ENCODE measurements around the gene EIF2B2. TPM values are rescaled to one million over a fixed set of nuclear protein-coding genes. Genes with fewer than 3 reads are reported as not detected.

EIF2B2 gene
- total RNA-seq, 1 experiment from 2014 or later = 96.8 TPM

- no peaks in the 10 kb centered on the region for H3K36me3 ChIP-seq (ENCODE audit: low read depth, low read length)
- POLR2A ChIA-PET (ENCODE audit: unreplicated experiment) = no interaction called here
- H3K4me1 ChIP-seq (ENCODE audit: insufficient read depth, low read length) = peaks cover 21% of the 10 kb centered on the region
Measured at GRCh38 chr14:74960736-74961135, 42.0 kb upstream of the EIF2B2 start.

GRCh38 chr14:74961238-74961911, 41.3 kb upstream of the EIF2B2 start:
- no peaks in the 10 kb centered on the region; the same call in 1 of the 2 replicates for H3K9me2 ChIP-seq (replicated peaks; ENCODE audit: low read length)
- TF ChIP-seq, protein P1, sequence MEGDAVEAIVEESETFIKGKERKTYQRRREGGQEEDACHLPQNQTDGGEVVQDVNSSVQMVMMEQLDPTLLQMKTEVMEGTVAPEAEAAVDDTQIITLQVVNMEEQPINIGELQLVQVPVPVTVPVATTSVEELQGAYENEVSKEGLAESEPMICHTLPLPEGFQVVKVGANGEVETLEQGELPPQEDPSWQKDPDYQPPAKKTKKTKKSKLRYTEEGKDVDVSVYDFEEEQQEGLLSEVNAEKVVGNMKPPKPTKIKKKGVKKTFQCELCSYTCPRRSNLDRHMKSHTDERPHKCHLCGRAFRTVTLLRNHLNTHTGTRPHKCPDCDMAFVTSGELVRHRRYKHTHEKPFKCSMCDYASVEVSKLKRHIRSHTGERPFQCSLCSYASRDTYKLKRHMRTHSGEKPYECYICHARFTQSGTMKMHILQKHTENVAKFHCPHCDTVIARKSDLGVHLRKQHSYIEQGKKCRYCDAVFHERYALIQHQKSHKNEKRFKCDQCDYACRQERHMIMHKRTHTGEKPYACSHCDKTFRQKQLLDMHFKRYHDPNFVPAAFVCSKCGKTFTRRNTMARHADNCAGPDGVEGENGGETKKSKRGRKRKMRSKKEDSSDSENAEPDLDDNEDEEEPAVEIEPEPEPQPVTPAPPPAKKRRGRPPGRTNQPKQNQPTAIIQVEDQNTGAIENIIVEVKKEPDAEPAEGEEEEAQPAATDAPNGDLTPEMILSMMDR (conservative IDR thresholded peaks at IDR 0.05; ENCODE audit: low read depth, low read length) = no peak
- no peak for TF ChIP-seq EZH2 (IDR thresholded peaks at IDR 0.05; ENCODE audit: low read length, unreplicated experiment)
- TF ChIP-seq EZH2phosphoT487 (IDR thresholded peaks at IDR 0.05; ENCODE audit: borderline replicate concordance, low read length) = no peak
- no peaks in the 10 kb centered on the region for H4K20me1 ChIP-seq (ENCODE audit: low read length)
- ChIA-PET POLR2A (ENCODE audit: unreplicated experiment) (no interaction called here), CTCF (no interaction called here)
- H3K4me3 ChIP-seq (ENCODE audit: low read length) = no peak overlapping the region
- no peak overlapping the region for H2AFZ ChIP-seq (ENCODE audit: low read length)
- DNase-seq = no peak
- H3K9me3 ChIP-seq (ENCODE audit: low read length) = no peaks in the 10 kb centered on the region
- no peaks in the 10 kb centered on the region for H3K27me3 ChIP-seq (ENCODE audit: low read length)
- intact Hi-C loops (cut with micrococcal nuclease) = no loop called here
- H3K27ac ChIP-seq (ENCODE audit: low read length) = no peak overlapping the region
- no TSS peak for BruUV-seq (replicated peaks)
- no peak overlapping the region for H3K9ac ChIP-seq (ENCODE audit: low read length)
- no peak overlapping the region for H3K4me2 ChIP-seq (ENCODE audit: low read length)
- ATAC-seq = no peak
- peaks cover 25% of the 10 kb centered on the region for H3K4me1 ChIP-seq (ENCODE audit: insufficient read depth, low read length)
- H3K79me2 ChIP-seq (ENCODE audit: low read length) = no peaks in the 10 kb centered on the region
- H3F3A ChIP-seq (ENCODE audit: low read length, unreplicated experiment) = no peaks in the 10 kb centered on the region
- no peaks in the 10 kb centered on the region for H3K36me3 ChIP-seq (ENCODE audit: low read depth, low read length)

More at GRCh38 chr14:74960736-74961135, 42.0 kb upstream of the EIF2B2 start:
- TF ChIP-seq EZH2phosphoT487 (IDR thresholded peaks at IDR 0.05; ENCODE audit: borderline replicate concordance, low read length) = no peak
- TF ChIP-seq, protein P1 (conservative IDR thresholded peaks at IDR 0.05; ENCODE audit: low read depth, low read length) = no peak
- no peak for TF ChIP-seq EZH2 (IDR thresholded peaks at IDR 0.05; ENCODE audit: low read length, unreplicated experiment)
- Histone ChIP-seq H3K9ac (ENCODE audit: low read length) (no peak overlapping the region), H3K79me2 (ENCODE audit: low read length) (no peaks in the 10 kb centered on the region), H3K27ac (ENCODE audit: low read length) (no peak overlapping the region), H3K4me2 (ENCODE audit: low read length) (no peak overlapping the region), H3K27me3 (ENCODE audit: low read length) (no peaks in the 10 kb centered on the region), H3F3A (ENCODE audit: low read length, unreplicated experiment) (no peaks in the 10 kb centered on the region), H2AFZ (ENCODE audit: low read length) (no peak overlapping the region), H3K4me3 (ENCODE audit: low read length) (no peak overlapping the region), H4K20me1 (ENCODE audit: low read length) (no peaks in the 10 kb centered on the region), H3K9me2 (replicated peaks; ENCODE audit: low read length) (no peaks in the 10 kb centered on the region; the same call in 1 of the 2 replicates), H3K9me3 (ENCODE audit: low read length) (no peaks in the 10 kb centered on the region)
- BruUV-seq (replicated peaks) = no TSS peak
- CTCF ChIA-PET = no interaction called here
- intact Hi-C loops (cut with micrococcal nuclease) = no loop called here
- ATAC-seq (no peak), DNase-seq (no peak)

DNA sequence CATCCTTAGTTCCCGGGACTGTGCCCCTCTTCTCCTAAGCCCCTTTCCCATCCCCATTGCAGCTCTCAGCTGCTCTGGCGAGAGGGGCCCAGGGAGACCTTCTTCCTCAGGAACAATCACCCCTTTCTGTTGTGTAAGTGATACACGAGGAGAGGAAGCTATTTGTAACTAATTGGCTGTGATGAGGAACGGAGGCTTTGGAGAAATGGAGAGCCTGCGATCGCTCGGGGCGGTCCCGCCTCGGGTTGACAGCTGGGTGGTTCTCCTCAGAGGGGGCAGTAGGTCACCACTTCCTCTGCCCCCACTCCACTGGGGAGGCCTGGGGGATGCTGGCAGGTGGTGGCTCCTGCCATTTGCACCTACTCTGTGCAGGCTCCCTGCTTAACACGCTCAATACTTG, 40.7 kb upstream of the EIF2B2 start:
- intact Hi-C loops (cut with micrococcal nuclease) = no loop called here
- CTCF ChIA-PET = no interaction called here
- Histone ChIP-seq H3F3A (ENCODE audit: low read length, unreplicated experiment) (no peaks in the 10 kb centered on the region), H3K36me3 (ENCODE audit: low read depth, low read length) (no peaks in the 10 kb centered on the region), H3K4me3 (ENCODE audit: low read length) (no peak overlapping the region), H3K9ac (ENCODE audit: low read length) (no peak overlapping the region), H2AFZ (ENCODE audit: low read length) (no peak overlapping the region), H3K27me3 (ENCODE audit: low read length) (no peaks in the 10 kb centered on the region), H3K27ac (ENCODE audit: low read length) (no peak overlapping the region), H3K9me2 (replicated peaks; ENCODE audit: low read length) (no peaks in the 10 kb centered on the region; the same call in 1 of the 2 replicates), H4K20me1 (ENCODE audit: low read length) (no peaks in the 10 kb centered on the region), H3K4me2 (ENCODE audit: low read length) (no peak overlapping the region), H3K79me2 (ENCODE audit: low read length) (no peaks in the 10 kb centered on the region), H3K9me3 (ENCODE audit: low read length) (no peaks in the 10 kb centered on the region), H3K4me1 (ENCODE audit: insufficient read depth, low read length) (peaks cover 25% of the 10 kb centered on the region)
- ATAC-seq (no peak), DNase-seq (no peak)
- BruUV-seq (replicated peaks) = no TSS peak
- POLR2A ChIA-PET (ENCODE audit: unreplicated experiment) = no interaction called here
- no peak for TF ChIP-seq EZH2 (IDR thresholded peaks at IDR 0.05; ENCODE audit: low read length, unreplicated experiment)
- no peak for TF ChIP-seq EZH2phosphoT487 (IDR thresholded peaks at IDR 0.05; ENCODE audit: borderline replicate concordance, low read length)
- TF ChIP-seq, protein P1 (conservative IDR thresholded peaks at IDR 0.05; ENCODE audit: low read depth, low read length) = no peak
